Measurements from ENCODE around the gene MDGA2.

Gene MDGA2

DNA sequence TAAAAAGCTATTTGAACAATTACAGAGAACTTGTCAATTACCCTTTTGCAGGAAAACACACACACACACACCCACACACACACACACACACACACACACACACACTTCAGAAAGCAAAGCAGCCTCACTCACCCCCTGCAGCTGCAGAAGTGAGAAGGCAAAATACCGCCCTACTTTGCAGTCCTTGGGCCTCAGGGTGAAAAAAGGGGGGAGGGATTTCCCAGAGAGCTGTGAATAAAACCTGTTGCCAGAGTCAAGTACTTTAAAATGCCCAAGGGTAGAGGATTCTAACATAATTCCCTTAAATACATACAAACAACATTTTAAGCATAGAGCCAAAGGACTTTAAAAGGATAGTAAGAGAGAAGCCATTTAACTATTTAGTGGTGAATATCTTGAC lies 285.9 kb downstream of the MDGA2 start:
- no peak for DNase-seq (ENCODE audit: low read depth)
- TF ChIP-seq, protein P1, sequence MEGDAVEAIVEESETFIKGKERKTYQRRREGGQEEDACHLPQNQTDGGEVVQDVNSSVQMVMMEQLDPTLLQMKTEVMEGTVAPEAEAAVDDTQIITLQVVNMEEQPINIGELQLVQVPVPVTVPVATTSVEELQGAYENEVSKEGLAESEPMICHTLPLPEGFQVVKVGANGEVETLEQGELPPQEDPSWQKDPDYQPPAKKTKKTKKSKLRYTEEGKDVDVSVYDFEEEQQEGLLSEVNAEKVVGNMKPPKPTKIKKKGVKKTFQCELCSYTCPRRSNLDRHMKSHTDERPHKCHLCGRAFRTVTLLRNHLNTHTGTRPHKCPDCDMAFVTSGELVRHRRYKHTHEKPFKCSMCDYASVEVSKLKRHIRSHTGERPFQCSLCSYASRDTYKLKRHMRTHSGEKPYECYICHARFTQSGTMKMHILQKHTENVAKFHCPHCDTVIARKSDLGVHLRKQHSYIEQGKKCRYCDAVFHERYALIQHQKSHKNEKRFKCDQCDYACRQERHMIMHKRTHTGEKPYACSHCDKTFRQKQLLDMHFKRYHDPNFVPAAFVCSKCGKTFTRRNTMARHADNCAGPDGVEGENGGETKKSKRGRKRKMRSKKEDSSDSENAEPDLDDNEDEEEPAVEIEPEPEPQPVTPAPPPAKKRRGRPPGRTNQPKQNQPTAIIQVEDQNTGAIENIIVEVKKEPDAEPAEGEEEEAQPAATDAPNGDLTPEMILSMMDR (conservative IDR thresholded peaks at IDR 0.05; ENCODE audit: low read depth, low read length): no peak
- no peak overlapping the region for H3K4me3 ChIP-seq (ENCODE audit: low read length)

DNA sequence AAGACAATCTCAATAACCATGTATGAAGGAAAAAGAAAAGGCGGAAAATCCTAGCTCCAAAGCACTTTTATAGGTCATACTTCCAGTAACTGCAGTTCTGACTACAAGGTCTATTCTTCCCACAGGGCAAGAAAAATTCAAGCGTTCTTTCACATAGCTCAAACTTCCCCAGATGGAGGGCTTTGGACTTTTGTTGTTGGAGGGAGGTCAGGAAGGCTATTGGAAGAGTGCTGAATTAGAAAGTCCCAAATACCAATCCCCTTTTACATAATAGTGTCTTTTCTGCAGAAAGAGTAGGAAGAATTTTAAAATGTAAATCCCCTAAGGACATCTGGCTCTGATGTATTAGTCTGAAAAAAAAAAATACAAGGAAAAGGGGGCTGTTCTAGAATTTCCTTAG lies 309.4 kb downstream of the MDGA2 start:
- TF ChIP-seq, protein P1 (conservative IDR thresholded peaks at IDR 0.05; ENCODE audit: low read depth, low read length): no peak
- DNase-seq (ENCODE audit: low read depth): no peak
- H3K4me3 ChIP-seq (ENCODE audit: low read length): no peak overlapping the region

GRCh38 chr14:47365233-47365632 lies 310.2 kb downstream of the MDGA2 start:
- no peak for DNase-seq (ENCODE audit: low read depth)

GRCh38 chr14:47353186-47353585 lies 322.2 kb downstream of the MDGA2 start:
- DNase-seq (ENCODE audit: low read depth): no peak
- no peak overlapping the region for H3K4me3 ChIP-seq (ENCODE audit: low read length)
- TF ChIP-seq, protein P1 (conservative IDR thresholded peaks at IDR 0.05; ENCODE audit: low read depth, low read length): no peak

More at GRCh38 chr14:47365233-47365632, 310.2 kb downstream of the MDGA2 start:
- no peak overlapping the region for H3K4me3 ChIP-seq (ENCODE audit: low read length)
- TF ChIP-seq, protein P1 (conservative IDR thresholded peaks at IDR 0.05; ENCODE audit: low read depth, low read length): no peak

DNA sequence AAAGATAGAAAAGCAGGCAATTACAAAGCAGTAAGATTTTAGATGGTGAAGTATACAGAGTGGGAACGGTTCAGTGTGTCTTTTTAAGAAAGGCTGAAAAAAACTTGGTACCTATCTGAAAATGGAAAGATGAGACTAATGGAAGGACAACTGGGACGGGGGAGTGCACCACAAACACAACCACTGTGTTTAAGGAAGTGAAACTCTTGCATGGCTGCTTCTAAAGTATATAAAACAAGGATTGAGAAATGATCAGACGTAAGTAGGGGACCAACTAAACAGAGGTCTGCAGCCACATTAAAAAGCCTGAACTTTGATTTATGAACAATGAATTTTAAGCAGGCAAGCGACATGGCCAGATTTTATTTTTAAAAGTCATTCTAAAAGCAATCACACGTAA lies 328.6 kb downstream of the MDGA2 start:
- no peak overlapping the region for H3K4me3 ChIP-seq (ENCODE audit: low read length)
- DNase-seq (ENCODE audit: low read depth): no peak
- TF ChIP-seq, protein P1 (conservative IDR thresholded peaks at IDR 0.05; ENCODE audit: low read depth, low read length): no peak

DNA sequence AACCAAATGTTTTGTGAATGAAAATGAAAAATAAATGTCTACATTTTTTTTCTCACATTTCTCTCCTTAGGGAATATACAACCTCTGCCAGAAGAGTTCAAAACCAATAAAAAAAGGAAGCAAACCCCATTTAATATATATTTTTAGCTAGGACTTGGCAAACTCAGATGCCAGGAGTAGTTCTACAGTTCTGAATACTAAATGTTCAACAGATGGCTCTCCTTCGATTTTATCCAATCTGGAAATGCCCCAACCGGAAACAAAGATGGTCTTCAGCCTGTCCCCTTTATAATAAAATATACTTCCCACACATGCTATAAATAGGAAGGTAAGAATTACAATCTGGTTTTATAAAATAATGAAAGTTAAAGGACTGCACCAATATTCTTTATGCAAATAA lies 330.4 kb downstream of the MDGA2 start:
- no peak for DNase-seq (ENCODE audit: low read depth)
- TF ChIP-seq, protein P1 (conservative IDR thresholded peaks at IDR 0.05; ENCODE audit: low read depth, low read length): no peak

DNA sequence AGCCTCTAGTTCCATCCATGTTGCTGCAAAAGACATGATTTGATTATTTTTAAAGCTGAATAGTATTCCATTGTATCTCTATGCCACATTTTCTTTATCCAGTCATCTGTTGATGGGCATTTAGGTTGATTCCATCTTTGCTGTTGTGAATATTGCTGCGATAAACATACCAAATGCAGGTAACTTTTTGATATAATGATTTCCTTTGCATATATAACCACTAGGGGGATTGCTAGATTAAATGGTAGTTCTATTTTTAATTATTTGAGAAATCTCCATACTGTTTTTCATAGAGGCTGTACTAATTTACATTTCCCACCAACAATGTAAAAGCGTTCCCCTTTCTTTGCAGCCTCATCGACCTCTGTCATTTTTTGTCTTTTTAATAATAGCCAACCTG lies 342.5 kb downstream of the MDGA2 start:
- no peak overlapping the region for H3K4me3 ChIP-seq (ENCODE audit: low read length)
- DNase-seq (ENCODE audit: low read depth): no peak
- TF ChIP-seq, protein P1 (conservative IDR thresholded peaks at IDR 0.05; ENCODE audit: low read depth, low read length): peak; percentile 22

More for the DNA sequence above, 330.4 kb downstream of the MDGA2 start:
- no peak overlapping the region for H3K4me3 ChIP-seq (ENCODE audit: low read length)
